Measurements from ENCODE around the gene KIRREL3. TPM values are rescaled to one million over a fixed set of nuclear protein-coding genes. Genes with fewer than 3 reads are reported as not detected.

The KIRREL3 gene
- total and polyA plus RNA-seq, 2 of the 4 experiments (the other 2 are of a cell fraction), result 10.9 to 15.9 TPM

DNA sequence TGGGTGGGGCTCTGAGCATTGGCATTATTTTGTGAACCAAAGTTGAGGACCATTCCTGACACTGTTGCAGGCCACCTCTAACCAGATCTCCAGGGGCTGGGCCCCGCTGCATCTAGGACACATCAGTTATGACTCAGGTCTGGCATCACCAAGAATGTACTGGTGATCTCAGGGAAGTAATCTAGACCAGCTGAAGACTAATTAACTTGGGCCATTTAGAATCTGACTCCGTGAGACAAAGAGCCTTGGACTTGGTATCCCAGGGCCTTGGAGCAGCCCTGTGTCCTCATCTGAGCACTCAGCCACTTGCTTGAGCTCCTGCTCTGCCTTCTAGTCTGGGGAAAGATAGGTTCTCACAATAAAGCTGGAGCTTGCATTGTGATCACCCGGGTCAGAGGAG is 200.6 kb downstream of the KIRREL3 start:
- Histone ChIP-seq H3K4me3 (ENCODE audit: insufficient read depth, low read depth, low read length) (no peak overlapping the region), H3K79me1 (ENCODE audit: low read depth in 1 of 2, low read length in 2 of 2) (peaks cover 8 to 10% of the 10 kb centered on the region in 2 experiments; a peak in 2 of 4 replicates), H2AK9ac (replicated peaks; ENCODE audit: low read depth, low read length, poor library complexity) (no peak overlapping the region), H4K91ac (ENCODE audit: insufficient read depth, low read depth, low read length) (no peak overlapping the region), H3K27me3 (ENCODE audit: control insufficient read depth, insufficient read depth, low read length) (no peaks in the 10 kb centered on the region), H3K36me3 (ENCODE audit: control insufficient read depth, insufficient read depth, low read length) (no peaks in the 10 kb centered on the region), H3K27ac (ENCODE audit: insufficient read depth, low read length) (no peak overlapping the region), H2BK5ac (ENCODE audit: low read depth, low read length, poor library complexity, severe bottlenecking) (no peak overlapping the region), H4K5ac (ENCODE audit: low read depth, low read length) (no peak overlapping the region), H3K9ac (ENCODE audit: low read depth, low read length) (no peak overlapping the region), H3K14ac (replicated peaks; ENCODE audit: low read depth, low read length) (no peak overlapping the region; the same call in 1 of the 2 replicates), H2BK15ac (ENCODE audit: low read depth, low read length) (no peak overlapping the region), H3K4ac (ENCODE audit: low read depth, low read length) (no peak overlapping the region), H3K4me2 (ENCODE audit: low read depth, low read length) (no peak overlapping the region), H4K20me1 (ENCODE audit: insufficient read depth, low read length) (no peaks in the 10 kb centered on the region), H3K18ac (ENCODE audit: low read depth, low read length) (no peak overlapping the region), H2AK5ac (ENCODE audit: low read depth, low read length) (no peak overlapping the region), H3K4me1 (ENCODE audit: control insufficient read depth, insufficient read depth, low read length) (peaks cover 2% of the 10 kb centered on the region; the same call in 1 of the 2 replicates), H2BK20ac (ENCODE audit: low read depth, low read length) (no peak overlapping the region), H2AFZ (replicated peaks; ENCODE audit: low read length, poor library complexity) (peak overlapping the region; percentile 38), H3K56ac (ENCODE audit: extremely low read depth, insufficient read depth, low read length) (no peak overlapping the region), H3K9me3 (ENCODE audit: control insufficient read depth, insufficient read depth, low read length) (no peaks in the 10 kb centered on the region), H3K9me1 (ENCODE audit: insufficient read depth, low read length) (peaks cover 6% of the 10 kb centered on the region), H4K8ac (ENCODE audit: low read depth in 2 of 2, low read length in 2 of 2) (no peak overlapping the region), H2BK120ac (ENCODE audit: low read depth, low read length) (no peak overlapping the region), H3K23ac (ENCODE audit: low read depth, low read length) (no peak overlapping the region)
- ATAC-seq (ENCODE audit: low read depth), result peak; percentile 75
- POLR2A ChIA-PET (ENCODE audit: unreplicated experiment), result no interaction called here
- TF ChIP-seq CEBPB (IDR thresholded peaks at IDR 0.05; ENCODE audit: low read depth, low read length) (no peak), FOS (IDR thresholded peaks at IDR 0.05; ENCODE audit: low read depth, low read length) (0 out of 2 replicates have a peak, but pooled peaks have one; percentile 32)
- in situ Hi-C loops (cut with MboI; ENCODE audit: low sequenced_read_pairs), result no loop called here
- intact Hi-C loops (cut with micrococcal nuclease), result no loop called here
- CTCF ChIA-PET, result no interaction called here
- peak; percentile 66 for DNase-seq
- dilution Hi-C loops (cut with HindIII; ENCODE audit: low sequenced_read_pairs, unreplicated experiment), result no loop called here
- WGBS, 2 experiments (ENCODE audit: extremely low coverage in 2 of 2, insufficient read length in 1 of 2), result 60% methylated on average over 2 of the region's 3 CpGs; no CpG with 5 or more reads in 1 of the 2 experiments
- BruUV-seq (replicated peaks), result no TSS peak

Measured in IMR-90 (cell line).